Psoas muscle (tissue), 8 donors: Measurements from ENCODE around the gene ZNF846. TPM values are rescaled to one million over a fixed set of nuclear protein-coding genes. Genes with fewer than 3 reads are reported as not detected.
"Not testable (repeated sequence)": the region's sequence is repeated elsewhere in the genome, so short reads cannot be mapped to it uniquely, and the experiment has no call there.

Experiments used
- ATAC-seq, 4 donors: fragments of 200-7000 bp; cut with Tn5 transposase; one replicate each; pipeline ENCODE4 v1.9.1; 2020; ENCODE audit warnings: moderate library complexity in 3 of 4, mild to moderate bottlenecking in 2 of 4
- DNase-seq, 2 donors: peaks; one replicate each; pipeline ENCODE4 v3.0.0-alpha.2; 2020
- H3K27ac ChIP-seq: fragments of 200-600 bp; one replicate; pipeline ENCODE4 v1.8.0; 2022
- H3K27me3 ChIP-seq, 3 donors: fragments of 200-600 bp in 1 of 3; one replicate each; pipeline versions ENCODE4 v1.6.1 to v1.8.0; 2013 to 2022; ENCODE audit warnings: low read length in 2 of 3, mild to moderate bottlenecking in 2 of 3, moderate library complexity in 1 of 3; ENCODE audit not compliant: insufficient read depth in 3 of 3
- H3K36me3 ChIP-seq, 2 donors: fragments of 200-600 bp in 1 of 2; one replicate each; pipeline versions ENCODE4 v1.6.1 to v1.8.0; 2013 to 2022; ENCODE audit warnings: low read depth in 1 of 2, mild to moderate bottlenecking in 1 of 2, moderate library complexity in 1 of 2; ENCODE audit not compliant: insufficient read depth in 1 of 2
- H3K4me1 ChIP-seq: fragments of 200-600 bp; one replicate; pipeline ENCODE4 v1.8.0; 2022
- H3K4me3 ChIP-seq: fragments of 200-600 bp; one replicate; pipeline ENCODE4 v1.8.0; 2022; ENCODE audit warnings: mild to moderate bottlenecking
- H3K9me3 ChIP-seq: fragments of 200-600 bp; one replicate; pipeline ENCODE4 v1.8.0; 2022
- WGBS, 3 donors: extraction: QIAGEN DNeasy Blood & Tissue Kit; methylation state at CpG; one replicate each; pipeline versions ENCODE4 v1.1.6 to v1.1.7; 2013; 5-methylcytosine and 5-hydroxymethylcytosine counted together
- intact Hi-C, 2 donors: fragments of 100-400 bp; cut with DNase I; formaldehyde crosslinking; loops; one replicate each; pipeline versions ENCODE4 v1.11.0 to v1.14.2; 2022
- polyA plus RNA-seq, 3 donors: library from polyadenylated mRNA; stranded (reverse); fragments of 200-250 nt; gene quantifications; one replicate each; pipeline ENCODE4 v1.2.3, GENCODE V29; 2013
- total RNA-seq, 4 donors: library from RNA; stranded (reverse); fragmentation: NEBNext Ultra II Directional in 2 of 4; extraction: Animal tissue kit (Norgen Biotek cat#: 25700) in 2 of 4; gene quantifications; one replicate each; pipeline versions ENCODE4 v1.2.1 to v1.2.4, GENCODE V29; 2021 to 2023
- TF ChIP-seq, protein P1 (sequence below): fragments of 200-600 bp; IDR thresholded peaks from one replicate; pipeline ENCODE4 v1.8.0; 2022; ENCODE audit warnings: antibody characterized with exemption
- donor health status: healthy with polysubstance abuse.
- donor health status: DM: no; HTN: no; CAD: no; lungs with moderate emphysema.
- donor health status: Bipolar disorder and iron deficiency.
- donor health status: healthy.
- donor health status: DM: yes; HTN: yes; CAD: no.
- donor health status: DM: no; HTN: no; CAD: no.
- donor health status: DM: no; HTN: no; CAD: no.
- donor health status: DM: yes; HTN: yes; CAD: no.

Gene ZNF846
- total and polyA plus RNA-seq, 7 donors: 1.7 to 6.8 (median 3.3) TPM

GRCh38 chr19:9741476-9742171, 26.9 kb downstream of the ZNF846 start:
- TF ChIP-seq, protein P1, sequence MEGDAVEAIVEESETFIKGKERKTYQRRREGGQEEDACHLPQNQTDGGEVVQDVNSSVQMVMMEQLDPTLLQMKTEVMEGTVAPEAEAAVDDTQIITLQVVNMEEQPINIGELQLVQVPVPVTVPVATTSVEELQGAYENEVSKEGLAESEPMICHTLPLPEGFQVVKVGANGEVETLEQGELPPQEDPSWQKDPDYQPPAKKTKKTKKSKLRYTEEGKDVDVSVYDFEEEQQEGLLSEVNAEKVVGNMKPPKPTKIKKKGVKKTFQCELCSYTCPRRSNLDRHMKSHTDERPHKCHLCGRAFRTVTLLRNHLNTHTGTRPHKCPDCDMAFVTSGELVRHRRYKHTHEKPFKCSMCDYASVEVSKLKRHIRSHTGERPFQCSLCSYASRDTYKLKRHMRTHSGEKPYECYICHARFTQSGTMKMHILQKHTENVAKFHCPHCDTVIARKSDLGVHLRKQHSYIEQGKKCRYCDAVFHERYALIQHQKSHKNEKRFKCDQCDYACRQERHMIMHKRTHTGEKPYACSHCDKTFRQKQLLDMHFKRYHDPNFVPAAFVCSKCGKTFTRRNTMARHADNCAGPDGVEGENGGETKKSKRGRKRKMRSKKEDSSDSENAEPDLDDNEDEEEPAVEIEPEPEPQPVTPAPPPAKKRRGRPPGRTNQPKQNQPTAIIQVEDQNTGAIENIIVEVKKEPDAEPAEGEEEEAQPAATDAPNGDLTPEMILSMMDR: no peak
- no peak overlapping the region for H3K27ac ChIP-seq
- no peaks in the 10 kb centered on the region for H3K9me3 ChIP-seq
- intact Hi-C loops: no loop called here
- no peaks in the 10 kb centered on the region for H3K4me1 ChIP-seq
- no peaks in the 10 kb centered on the region for H3K27me3 ChIP-seq
- DNase-seq (no peak), ATAC-seq (no peak)
- H3K4me3 ChIP-seq: no peak overlapping the region
- 91 to 94% (median 92%) methylated on average over 5 of the region's 5 CpGs for WGBS, 3 donors
- H3K36me3 ChIP-seq: no peaks in the 10 kb centered on the region

DNA sequence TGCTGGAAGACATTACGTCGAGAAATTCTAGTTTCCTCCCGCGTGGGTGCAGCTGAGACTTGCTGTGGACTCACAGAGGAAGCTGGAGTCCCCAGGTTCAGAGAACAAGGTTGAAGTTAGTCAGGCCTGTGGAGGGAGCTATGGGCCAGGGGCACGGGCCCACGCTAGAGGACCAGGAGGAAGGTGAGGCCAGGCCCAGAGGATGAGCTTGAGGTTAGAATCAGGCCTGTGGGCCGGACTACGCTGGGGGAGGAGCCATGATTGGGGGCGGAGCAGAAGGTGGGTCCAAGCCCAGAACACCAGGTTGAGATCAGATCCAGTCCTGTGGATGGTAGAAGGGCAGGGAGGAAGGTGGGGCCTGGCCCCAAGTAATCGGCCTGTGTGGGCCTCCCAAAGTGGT, 32.6 kb downstream of the ZNF846 start:
- 89 to 92% (median 90%) methylated on average over 10 of the region's 10 CpGs for WGBS, 3 donors
- TF ChIP-seq, protein P1: no peak
- no peak overlapping the region for H3K4me3 ChIP-seq
- DNase-seq (no peak), ATAC-seq (no peak)
- no peaks in the 10 kb centered on the region for H3K4me1 ChIP-seq
- no peak overlapping the region for H3K27ac ChIP-seq
- peaks cover 0 to 4% (median 0%) of the 10 kb centered on the region in 3 donors for H3K27me3 ChIP-seq
- intact Hi-C loops: no loop called here
- H3K36me3 ChIP-seq: no peaks in the 10 kb centered on the region
- H3K9me3 ChIP-seq: peaks cover 6% of the 10 kb centered on the region

DNA sequence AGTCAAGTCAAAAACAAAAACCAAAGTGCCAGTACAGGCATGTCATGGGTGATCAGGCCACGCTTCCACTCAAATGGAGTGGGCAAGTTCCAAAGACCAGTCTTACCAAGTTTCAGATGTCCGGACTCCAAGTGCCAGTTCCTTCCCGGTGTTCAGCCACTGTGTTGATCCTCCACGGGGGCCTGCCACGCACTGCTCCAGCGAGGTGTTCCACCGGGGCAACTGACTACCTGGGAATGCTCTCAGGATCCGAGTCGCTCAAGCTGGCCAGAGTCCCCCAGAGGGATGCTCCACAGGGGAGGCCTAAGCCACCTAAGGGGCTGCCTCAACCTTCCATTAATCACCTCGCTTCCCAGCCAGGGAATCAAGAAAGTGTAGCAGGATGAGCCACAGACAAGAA, 38.5 kb downstream of the ZNF846 start:
- H3K4me3 ChIP-seq, intact Hi-C loops, H3K9me3 ChIP-seq, H3K36me3 ChIP-seq, ATAC-seq, H3K27ac ChIP-seq, H3K27me3 ChIP-seq, DNase-seq, H3K4me1 ChIP-seq: not testable (repeated sequence)
- 91 to 92% (median 92%) methylated on average over 10 of the region's 10 CpGs for WGBS, 3 donors

GRCh38 chr19:9729162-9729561, 39.4 kb downstream of the ZNF846 start:
- TF ChIP-seq, protein P1: no peak
- ATAC-seq (no peak), DNase-seq (no peak)
- no peaks in the 10 kb centered on the region for H3K36me3 ChIP-seq
- peaks cover 0 to 2% (median 0%) of the 10 kb centered on the region in 3 donors for H3K27me3 ChIP-seq
- no peaks in the 10 kb centered on the region for H3K4me1 ChIP-seq
- intact Hi-C loops: no loop called here
- no peak overlapping the region for H3K27ac ChIP-seq
- H3K9me3 ChIP-seq: no peaks in the 10 kb centered on the region
- no peak overlapping the region for H3K4me3 ChIP-seq
- 68 to 77% (median 71%) methylated on average over 4 of the region's 4 CpGs for WGBS, 3 donors

- peaks cover 0 to 2% (median 0%) of the 10 kb centered on the region in 3 donors for H3K27me3 ChIP-seq
- H3K36me3 ChIP-seq: no peaks in the 10 kb centered on the region
- 63 to 69% (median 67%) methylated on average over 3 of the region's 3 CpGs for WGBS, 3 donors
- H3K9me3 ChIP-seq: peaks cover 4% of the 10 kb centered on the region
- no peak overlapping the region for H3K4me3 ChIP-seq
- no peak for DNase-seq
- TF ChIP-seq, protein P1: no peak
- no peaks in the 10 kb centered on the region for H3K4me1 ChIP-seq
- intact Hi-C loops: no loop called here
- ATAC-seq: no peak
- no peak overlapping the region for H3K27ac ChIP-seq
Observed at GRCh38 chr19:9727644-9728043, 40.9 kb downstream of the ZNF846 start.

DNA sequence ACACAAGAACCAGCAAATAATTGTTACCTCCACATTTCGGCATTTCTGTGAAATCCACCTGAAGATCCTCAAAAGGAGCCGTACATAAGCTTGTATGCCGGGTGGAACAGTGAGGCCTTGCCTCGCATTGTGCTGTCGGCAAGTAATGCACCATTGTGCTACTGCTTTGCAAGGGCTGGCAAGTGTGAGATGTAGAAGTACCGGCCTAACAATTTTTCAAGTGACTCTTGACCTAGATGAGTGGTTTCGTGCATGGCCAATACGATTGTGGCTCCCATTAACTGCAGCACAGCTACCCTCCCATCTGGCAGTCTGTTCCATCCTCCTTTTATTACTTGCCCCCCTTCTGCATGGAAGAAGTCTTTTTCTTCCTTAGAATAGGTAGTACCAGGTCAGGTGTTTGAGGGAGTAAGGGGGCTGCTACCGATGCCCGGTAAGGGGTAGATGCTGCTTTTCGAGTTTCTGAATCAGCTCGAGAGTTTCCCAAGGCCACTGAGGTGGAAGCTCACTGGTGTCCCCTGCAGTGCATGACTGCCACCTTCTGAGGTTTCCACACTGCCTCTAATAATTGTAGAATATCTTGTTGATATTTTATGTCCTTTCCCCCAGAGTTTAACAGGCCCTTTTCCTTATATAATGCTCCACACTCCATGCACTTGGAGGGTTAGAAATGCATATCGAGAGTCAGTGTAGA, 42.9 kb downstream of the ZNF846 start:
- H3K9me3 ChIP-seq, intact Hi-C loops, H3K4me1 ChIP-seq, H3K27me3 ChIP-seq, H3K27ac ChIP-seq, ATAC-seq, DNase-seq, H3K4me3 ChIP-seq, H3K36me3 ChIP-seq: not testable (repeated sequence)
- WGBS, 3 donors: 88 to 92% (median 89%) methylated on average over 13 of the region's 13 CpGs
